Smooth muscle cell of trachea (primary cell): Measurements from ENCODE around the gene CXCL11. TPM values are rescaled to one million over a fixed set of nuclear protein-coding genes. Genes with fewer than 3 reads are reported as not detected.

Source experiments
- total RNA-seq: library from RNA; depleted of rRNA; stranded (reverse); fragments of >200 nt; gene quantifications from 2 replicates; pipeline ENCODE4 v1.2.1, GENCODE V29; 2014

CXCL11 gene
- 0.15 TPM in 1 of 2 replicates, not detected in the other for total RNA-seq

DNA sequence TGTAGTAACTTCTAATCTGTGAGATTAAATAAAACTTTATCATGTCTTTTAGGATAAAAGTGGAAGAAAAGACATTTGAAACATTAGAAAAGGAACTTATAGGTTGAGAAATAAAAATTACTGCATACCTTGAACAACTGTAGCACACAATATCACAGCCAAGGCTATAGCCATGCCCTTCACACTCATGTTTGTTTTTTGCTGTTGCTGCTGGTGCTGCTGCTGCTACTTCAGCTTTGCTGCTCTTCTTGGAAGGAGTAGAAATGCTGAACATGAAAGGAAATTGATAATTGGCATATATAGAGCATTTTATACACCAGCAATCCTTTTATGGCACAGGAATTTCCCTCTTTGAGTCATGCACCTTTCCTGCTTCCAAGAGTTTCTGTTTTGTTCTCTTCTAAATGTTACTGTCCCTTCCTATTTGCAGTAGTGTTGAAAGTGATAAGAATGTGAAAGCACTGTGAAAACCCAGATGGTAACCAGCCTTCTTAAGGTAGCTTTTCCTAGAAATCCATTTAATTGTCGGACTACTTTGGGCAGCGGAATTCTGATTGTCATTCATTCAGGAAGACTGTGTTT, at the start of gene CXCL11:
TSS of gene CXCL11 (minus strand) at position 272 of the 582 bp plus-strand sequence. CDS start at position 189, 83 bp downstream.

DNA sequence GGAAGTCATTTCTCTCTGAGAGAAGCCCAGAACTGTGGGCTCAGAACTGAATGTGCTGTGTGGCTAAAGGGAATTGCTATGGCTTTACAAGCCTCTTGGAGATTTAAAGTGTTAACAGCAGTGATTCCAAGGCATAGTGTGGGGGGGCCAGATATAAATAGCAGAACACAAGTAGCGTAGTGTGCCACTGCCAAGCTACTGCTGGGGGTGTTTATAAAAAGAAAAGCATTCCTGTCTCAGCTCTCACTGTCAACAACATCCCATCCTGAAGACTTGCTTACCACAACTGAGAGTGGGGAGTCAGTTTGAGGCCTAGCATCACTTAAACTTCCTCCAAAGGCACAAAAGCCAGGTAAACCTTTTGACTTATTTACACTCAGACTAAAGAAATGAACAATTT, 38.6 kb upstream of the CXCL11 start, which contains the start of gene ART3:
TSS of gene ART3 (plus strand) at position 242 of the 400 bp plus-strand sequence. CDS start 1,181 bp downstream, outside the sequence.

DNA sequence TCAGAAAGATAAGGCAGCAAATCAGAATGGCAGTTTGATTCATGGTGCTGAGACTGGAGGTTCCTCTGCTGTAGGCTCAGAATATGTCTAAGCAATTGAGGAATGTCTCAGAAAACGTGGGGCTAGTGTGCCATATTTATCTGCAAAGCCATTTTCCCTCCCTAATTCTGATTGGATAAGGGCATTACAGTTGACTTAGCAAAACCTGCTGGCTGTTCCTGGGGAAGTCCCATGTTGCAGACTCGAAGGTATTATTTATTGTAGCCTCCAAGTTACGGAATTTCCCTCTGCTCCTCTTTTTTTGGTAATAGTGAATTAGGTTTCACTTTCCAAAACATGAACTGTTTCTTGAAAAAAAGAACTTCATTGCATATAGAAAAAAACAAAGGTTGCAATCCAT, 12.5 kb downstream of the CXCL11 start, which contains the start of gene CXCL10:
TSS of gene CXCL10 (minus strand) at position 109 of the 400 bp plus-strand sequence. CDS start at position 43, 66 bp downstream.

DNA sequence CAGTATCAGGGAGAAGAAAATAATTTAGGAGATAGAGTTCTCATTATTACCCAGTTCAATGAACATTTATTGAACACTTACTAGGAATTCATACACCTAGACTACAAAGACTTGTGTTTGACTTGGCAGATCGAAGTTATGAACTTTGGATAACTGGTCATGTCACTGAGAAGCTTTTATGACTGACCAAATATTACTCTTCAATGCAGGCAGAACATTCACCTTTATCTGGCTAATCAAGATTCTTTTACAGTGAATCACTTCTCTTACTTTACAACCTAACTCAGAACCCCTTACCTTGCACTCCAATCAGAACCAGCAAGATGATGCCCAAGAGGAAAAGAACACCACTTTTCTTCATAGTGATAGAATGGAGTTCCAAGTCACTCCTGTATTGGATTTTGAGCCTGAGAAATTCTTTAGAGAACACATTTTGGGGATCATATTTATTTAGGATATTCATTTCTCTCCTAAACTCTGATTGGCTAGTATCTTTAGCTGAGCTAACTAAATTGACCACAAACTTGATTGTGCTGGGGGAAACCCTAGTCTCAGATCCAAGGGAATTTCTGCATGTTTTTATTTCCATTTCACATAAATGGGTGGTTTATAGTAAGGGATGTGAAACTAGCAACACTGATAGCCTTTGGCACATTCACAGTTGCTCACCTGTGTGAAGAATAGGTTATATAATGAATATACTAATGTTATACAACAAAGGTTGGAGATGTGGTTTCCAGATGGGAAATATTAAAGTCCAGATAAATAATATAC, 28.6 kb downstream of the CXCL11 start, which contains the start of gene CXCL9:
TSS of gene CXCL9 (minus strand) at position 421 of the 774 bp plus-strand sequence. CDS start at position 361, 60 bp downstream.

Other genes with a start within 250 kb of the CXCL11 start
- not detected in 2 replicates for gene PPEF2, start 133.6 kb downstream of the CXCL11 start, total RNA-seq
- gene NAAA, start 95.1 kb downstream of the CXCL11 start, total RNA-seq = 30.7 and 35.6 TPM in 2 replicates
- gene SDAD1, start 45.1 kb downstream of the CXCL11 start, total RNA-seq = 28.1 and 33.9 TPM in 2 replicates
- not detected in 2 replicates for gene CXCL9, start 28.6 kb downstream of the CXCL11 start, total RNA-seq
- gene CXCL10, start 12.6 kb downstream of the CXCL11 start, total RNA-seq = 1.8 TPM in 1 of 2 replicates, not detected in the other
- not detected in 2 replicates for gene ART3, start 38.6 kb upstream of the CXCL11 start, total RNA-seq
- gene NUP54, start 112.3 kb upstream of the CXCL11 start, total RNA-seq = 48.8 and 76.2 TPM in 2 replicates
- gene SCARB2, start 177.8 kb upstream of the CXCL11 start, total RNA-seq = 283 and 368 TPM in 2 replicates
- under 0.01 and 1.3 TPM in 2 replicates for gene FAM47E, start 215.7 kb upstream of the CXCL11 start, total RNA-seq